Stimulated activated CD4-positive, alpha-beta T cell treated with anti-CD3 and anti-CD28 coated beads, Interleukin-15, amount 100 ng/mL, for 48 hours (primary cell): ENCODE measurements around the gene DESI2.

Experiments used
- DNase-seq, 2 donors: peaks; one replicate each; pipeline ENCODE4 v3.0.0-alpha.2; 2020; ENCODE audit warnings: low read depth in 2 of 2

The DESI2 gene

DNA sequence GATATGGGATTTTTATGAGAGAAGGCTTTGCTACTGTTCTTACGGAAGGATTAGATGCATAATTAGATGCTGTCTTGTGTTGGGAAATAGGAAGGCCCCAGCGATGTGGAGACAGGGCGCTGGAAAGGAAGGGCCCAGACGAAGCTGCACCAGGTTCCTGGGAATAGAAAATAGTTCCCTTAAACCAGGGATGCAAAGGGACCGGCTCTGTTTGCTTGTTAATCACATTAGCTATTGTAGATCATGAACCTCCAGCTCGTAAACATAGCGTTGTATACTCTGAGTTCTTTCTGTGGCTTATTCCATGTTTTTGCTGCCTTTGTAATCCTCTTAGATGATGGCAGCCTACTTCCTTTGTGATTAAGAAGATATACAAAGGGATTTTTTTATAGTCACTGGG, 102.7 kb downstream of the DESI2 start:
- DNase-seq, result no peak

- DNase-seq, result no peak
Measured at GRCh38 chr1:244757091-244757939, 104.4 kb downstream of the DESI2 start.
